GM23338 (cell line): ENCODE results near the gene SNX8. TPM values are rescaled to one million over a fixed set of nuclear protein-coding genes. Genes with fewer than 3 reads are reported as not detected.

Experiments used
- ATAC-seq: fragments of 200-7000 bp; cut with Tn5 transposase; 3 replicates; pipeline ENCODE4 v1.9.1; 2020
- DNase-seq: peaks from one replicate; pipeline ENCODE4 v3.0.0-alpha.2; 2015; ENCODE audit warnings: low spot score
- H2AFZ ChIP-seq: fragments of 200-600 bp; sonication (generic); 2 replicates; pipeline ENCODE4 v1.8.0; 2016; ENCODE audit warnings: antibody characterized with exemption, mild to moderate bottlenecking, moderate library complexity
- H3F3A ChIP-seq: fragments of 200-600 bp; sonication (generic); replicated peaks from 2 replicates; pipeline ENCODE4 v1.8.0; 2017; ENCODE audit warnings: antibody characterized with exemption, mixed run types, low read depth
- H3K27ac ChIP-seq: fragments of 200-600 bp; sonication (generic); 2 replicates; pipeline ENCODE4 v1.6.1; 2016; ENCODE audit warnings: low read depth
- H3K27me3 ChIP-seq: fragments of 200-600 bp; sonication (generic); 2 replicates; pipeline ENCODE4 v1.8.0; 2016; ENCODE audit warnings: mild to moderate bottlenecking, mixed run types, moderate library complexity; ENCODE audit not compliant: insufficient read depth
- H3K36me3 ChIP-seq: fragments of 200-600 bp; sonication (generic); 2 replicates; pipeline ENCODE4 v1.8.0; 2016; ENCODE audit warnings: mild to moderate bottlenecking; ENCODE audit not compliant: insufficient read depth
- H3K4me1 ChIP-seq: fragments of 200-600 bp; sonication (generic); 2 replicates; pipeline ENCODE4 v1.8.0; 2016; ENCODE audit warnings: mild to moderate bottlenecking, moderate library complexity; ENCODE audit not compliant: insufficient read depth
- H3K4me2 ChIP-seq: fragments of 200-600 bp; sonication (generic); 2 replicates; pipeline ENCODE4 v1.7.1; 2017; ENCODE audit warnings: mixed run types
- H3K4me3 ChIP-seq: fragments of 200-600 bp; sonication (generic); 2 replicates; pipeline ENCODE4 v1.6.1; 2016; ENCODE audit warnings: mixed run types
- H3K79me2 ChIP-seq: fragments of 200-600 bp; sonication (generic); replicated peaks from 2 replicates; pipeline ENCODE4 v1.8.0; 2017; ENCODE audit warnings: mild to moderate bottlenecking; ENCODE audit not compliant: insufficient read depth
- H3K9me2 ChIP-seq: fragments of 200-600 bp; sonication (generic); 2 replicates; pipeline ENCODE4 v1.8.0; 2017; ENCODE audit not compliant: insufficient read depth
- H4K20me1 ChIP-seq: fragments of 200-600 bp; sonication (generic); replicated peaks from 2 replicates; pipeline ENCODE4 v1.8.0; 2017; ENCODE audit warnings: mild to moderate bottlenecking; ENCODE audit not compliant: insufficient read depth
- H3K27ac Mint-ChIP-seq: 2 replicates; pipeline ENCODE4 v1.8.0; 2020; ENCODE audit warnings: inconsistent platforms, mild to moderate bottlenecking, moderate library complexity, mixed read lengths
- H3K27me3 Mint-ChIP-seq: 3 replicates; pipeline ENCODE4 v1.8.0; 2022; ENCODE audit warnings: low read depth, mild to moderate bottlenecking, moderate library complexity, mixed read lengths, inconsistent platforms; ENCODE audit not compliant: insufficient read depth, poor library complexity
- H3K36me3 Mint-ChIP-seq: 3 replicates; pipeline ENCODE4 v1.8.0; 2021; ENCODE audit warnings: low read depth, mild to moderate bottlenecking, inconsistent platforms, moderate library complexity, mixed read lengths
- H3K4me1 Mint-ChIP-seq: 3 replicates; pipeline ENCODE4 v1.8.0; 2020; ENCODE audit warnings: mild to moderate bottlenecking, inconsistent platforms, mixed read lengths
- H3K4me3 Mint-ChIP-seq: 3 replicates; pipeline ENCODE4 v1.8.0; 2021; ENCODE audit warnings: moderate library complexity, mild to moderate bottlenecking, inconsistent platforms, mixed read lengths
- H3K9me3 Mint-ChIP-seq: 3 replicates; pipeline ENCODE4 v1.8.0; 2020; ENCODE audit warnings: moderate library complexity, mild to moderate bottlenecking, inconsistent platforms, mixed read lengths
- CREB1 ChIP-seq: fragments of 250-450 bp; sonication (Bioruptor Pico); IDR thresholded peaks from 2 replicates; pipeline ENCODE4 v1.5.0; 2020; ENCODE audit warnings: low read depth, mild to moderate bottlenecking, moderate library complexity
- CTCF ChIP-seq, 2 experiments: fragments of 200-600 bp in 1 of 2; sonication (generic) in 1 of 2; conservative IDR thresholded peaks; 2 replicates each; pipeline versions ENCODE4 v1.5.1 to v1.6.1; 2016 to 2017; ENCODE audit warnings: antibody characterized with exemption in 2 of 2, low read depth in 2 of 2, mild to moderate bottlenecking in 2 of 2, moderate library complexity in 1 of 2
- ETS1 ChIP-seq: IDR thresholded peaks from 2 replicates; pipeline ENCODE4 v1.6.1; 2016; ENCODE audit warnings: antibody characterized with exemption
- EZH2 ChIP-seq: fragments of 200-600 bp; sonication (generic); IDR thresholded peaks from one replicate; pipeline ENCODE4 v1.8.0; 2017; ENCODE audit warnings: antibody characterized with exemption, mild to moderate bottlenecking, low read depth; ENCODE audit not compliant: unreplicated experiment
- EZH2phosphoT487 ChIP-seq: fragments of 200-600 bp; sonication (generic); IDR thresholded peaks from one replicate; pipeline ENCODE4 v1.8.1; 2018; ENCODE audit warnings: antibody characterized with exemption; ENCODE audit not compliant: unreplicated experiment
- JUNB ChIP-seq: IDR thresholded peaks from one replicate; pipeline ENCODE4 v1.6.1; 2016; ENCODE audit warnings: antibody characterized with exemption; ENCODE audit not compliant: unreplicated experiment
- NANOG ChIP-seq: IDR thresholded peaks from 2 replicates; pipeline ENCODE4 v1.6.1; 2016; ENCODE audit warnings: antibody characterized with exemption, borderline replicate concordance
- POLR2AphosphoS5 ChIP-seq: IDR thresholded peaks from 2 replicates; pipeline ENCODE4 v1.6.1; 2016; ENCODE audit warnings: antibody characterized with exemption, low read depth
- REST ChIP-seq: IDR thresholded peaks from one replicate; pipeline ENCODE4 v1.6.1; 2018; ENCODE audit warnings: antibody characterized with exemption; ENCODE audit not compliant: unreplicated experiment
- STAT1 ChIP-seq: IDR thresholded peaks from one replicate; pipeline ENCODE4 v1.6.1; 2016; ENCODE audit warnings: antibody characterized with exemption; ENCODE audit not compliant: unreplicated experiment
- ZNF114 ChIP-seq: fragments of 250-450 bp; sonication (Bioruptor Pico); IDR thresholded peaks from 2 replicates; pipeline ENCODE4 v1.5.0; 2020; ENCODE audit warnings: mild to moderate bottlenecking, moderate library complexity
- ZNF331 ChIP-seq: fragments of 250-450 bp; sonication (Bioruptor Pico); IDR thresholded peaks from 2 replicates; pipeline ENCODE4 v1.5.0; 2020; ENCODE audit warnings: low read depth, mild to moderate bottlenecking, moderate library complexity
- ZNF462 ChIP-seq: fragments of 250-450 bp; sonication (Bioruptor Pico); IDR thresholded peaks from 2 replicates; pipeline ENCODE4 v1.5.0; 2020; ENCODE audit warnings: mild to moderate bottlenecking, moderate library complexity
- polyA plus RNA-seq: library from polyadenylated mRNA; unstranded; fragments of >200 nt; fragmentation: Nextera tagmentation; extraction: Ambion mirVana; gene quantifications from 2 replicates; pipeline ENCODE4 v1.2.1, GENCODE V29; 2016
- total RNA-seq: library from RNA; depleted of rRNA; stranded (reverse); fragments of >200 nt; shearing (Covaris generic); gene quantifications from 2 replicates; pipeline ENCODE4 v1.2.3, GENCODE V29; 2014

The SNX8 gene
- total and polyA plus RNA-seq, 2 experiments from 2014 or later, result 44.3 to 50.9 TPM

GRCh38 chr7:2317556-2318293 lies 3.5 kb upstream of the SNX8 start:
- no peak for TF ChIP-seq NANOG
- TF ChIP-seq EZH2, result no peak
- TF ChIP-seq REST, result no peak
- TF ChIP-seq ZNF331 (CRISPR knock-in tag), result no peak
- no peak for TF ChIP-seq JUNB
- TF ChIP-seq CTCF (conservative IDR thresholded peaks at IDR 0.05; ENCODE audit: low read depth in 2 of 2), result no peak
- TF ChIP-seq ETS1, result no peak
- TF ChIP-seq STAT1, result no peak
- TF ChIP-seq ZNF114, result no peak
- no peak for TF ChIP-seq ZNF462 (CRISPR knock-in tag)
- TF ChIP-seq CREB1 (CRISPR knock-in tag), result no peak
- TF ChIP-seq POLR2AphosphoS5, result no peak
- no peak for TF ChIP-seq EZH2phosphoT487
- H3K27me3 Mint-ChIP-seq, result peaks cover 6% of the 10 kb centered on the region
- no peak for ATAC-seq

More at GRCh38 chr7:2317556-2318293, 3.5 kb upstream of the SNX8 start:
- H3K27ac Mint-ChIP-seq, result no peak overlapping the region
- no peak overlapping the region for H3K4me3 ChIP-seq
- no peaks in the 10 kb centered on the region for H3K36me3 Mint-ChIP-seq
- no peak overlapping the region for H3K4me2 ChIP-seq
- no peaks in the 10 kb centered on the region for H3K27me3 ChIP-seq
- peaks cover under 1% of the 10 kb centered on the region; the same call in 2 of the 3 replicates for H3K4me1 Mint-ChIP-seq
- H3F3A ChIP-seq, result peaks cover 8% of the 10 kb centered on the region; the same call in 1 of the 2 replicates
- H4K20me1 ChIP-seq, result no peaks in the 10 kb centered on the region; the same call in 1 of the 2 replicates
- H2AFZ ChIP-seq, result no peak overlapping the region
- H3K4me3 Mint-ChIP-seq, result no peak overlapping the region
- H3K27ac ChIP-seq, result no peak overlapping the region
- DNase-seq, result no peak
- peaks cover 11% of the 10 kb centered on the region for H3K79me2 ChIP-seq
- no peaks in the 10 kb centered on the region for H3K36me3 ChIP-seq
- H3K9me2 ChIP-seq, result no peaks in the 10 kb centered on the region
- H3K9me3 Mint-ChIP-seq, result 0 out of 3 replicates have a peak, but pooled peaks cover 3% of the 10 kb centered on the region
- peaks cover 3% of the 10 kb centered on the region; the same call in 1 of the 2 replicates for H3K4me1 ChIP-seq
